HepG2 (cell line): Measurements from ENCODE around the gene TM7SF3. TPM values are rescaled to one million over a fixed set of nuclear protein-coding genes. Genes with fewer than 3 reads are reported as not detected.

Experiments used
- ATAC-seq: fragments of 200-7000 bp; cut with Tn5 transposase; 3 replicates; pipeline ENCODE4 v1.9.1; 2020; ENCODE audit warnings: mild to moderate bottlenecking, moderate library complexity
- BruUV-seq: library from RNA; stranded (reverse); fragments of 400-500 nt; replicated peaks from 2 replicates; lab custom pipeline; 2021; lab: Mats Ljungman, UMichigan
- CTCF ChIA-PET: fragments of 300-600 bp; formaldehyde crosslinking; extraction: SDS; loops from one replicate; lab custom pipeline; 2021; ENCODE audit warnings: low total read pairs, inconsistent platforms, low intra/inter-chr PET ratio; lab: Yijun Ruan, JAX
- POLR2A ChIA-PET: fragments of 350-600 bp; sonication (Branson Sonifier 250); formaldehyde crosslinking; loops from one replicate; lab custom pipeline; 2020; ENCODE audit warnings: antibody characterized with exemption, inconsistent platforms; lab: Yijun Ruan, JAX
- DNase-seq: peaks from one replicate; pipeline ENCODE4 v3.0.0-alpha.2; 2015; ENCODE audit warnings: low spot score
- FAIRE-seq: peaks from 3 replicates; lab custom pipeline; 2011; peaks lifted over from hg19 to GRCh38; lab: Jason Lieb, UNC
- H2AFZ ChIP-seq: one replicate; pipeline ENCODE4 v1.6.1; 2011; ENCODE audit warnings: low read length, inconsistent platforms
- H3K27ac ChIP-seq: fragments of 300-600 bp; 3 replicates; pipeline ENCODE4 v1.8.0; 2011; ENCODE audit warnings: mixed run types, mild to moderate bottlenecking, mixed read lengths, low read length, inconsistent platforms; ENCODE audit not compliant: insufficient read depth; ENCODE audit errors: extremely low read length
- H3K27me3 ChIP-seq, 2 experiments: fragments of 200-600 bp in 1 of 2; 2 replicates in 1 of 2; 3 replicates in 1 of 2; pipeline versions ENCODE4 v1.6.0 to v1.8.0; 2011; ENCODE audit warnings: low read length in 2 of 2, mild to moderate bottlenecking in 2 of 2, moderate library complexity in 2 of 2, inconsistent platforms in 1 of 2; ENCODE audit not compliant: insufficient read depth in 2 of 2, control insufficient read depth in 1 of 2
- H3K36me3 ChIP-seq, 2 experiments: fragments of 200-600 bp in 1 of 2; replicated peaks in 1 of 2; 2 replicates in 1 of 2; 3 replicates in 1 of 2; pipeline versions ENCODE4 v1.5.1 to v1.8.0; 2011; ENCODE audit warnings: low read length in 2 of 2, inconsistent platforms in 1 of 2; ENCODE audit not compliant: insufficient read depth in 2 of 2, control insufficient read depth in 1 of 2
- H3K4me1 ChIP-seq: 2 replicates; pipeline ENCODE4 v1.5.1; 2012; ENCODE audit warnings: low read length, inconsistent platforms; ENCODE audit not compliant: insufficient read depth
- H3K4me2 ChIP-seq: 2 replicates; pipeline ENCODE4 v1.6.0; 2011; ENCODE audit warnings: low read depth, low read length, inconsistent platforms
- H3K4me3 ChIP-seq, 3 experiments: fragments of 200-600 bp in 1 of 3; sonication (generic), shearing (Covaris generic) in 1 of 3; replicated peaks in 1 of 3; 2 replicates each; pipeline ENCODE4 v1.5.1; 2011 to 2016; ENCODE audit warnings: low read length in 3 of 3, inconsistent platforms in 2 of 3, low read depth in 2 of 3, mild to moderate bottlenecking in 2 of 3, control low read depth in 1 of 3, mixed read lengths in 1 of 3; ENCODE audit not compliant: insufficient read depth in 1 of 3
- H3K79me2 ChIP-seq: one replicate; pipeline ENCODE4 v1.6.1; 2011; ENCODE audit warnings: low read length, inconsistent platforms; ENCODE audit not compliant: insufficient read depth
- H3K9ac ChIP-seq: 2 replicates; pipeline ENCODE4 v1.6.0; 2011; ENCODE audit warnings: mild to moderate bottlenecking, low read depth, low read length, inconsistent platforms; ENCODE audit not compliant: insufficient read depth
- H3K9me3 ChIP-seq: 2 replicates; pipeline ENCODE4 v1.5.1; 2012; ENCODE audit warnings: mild to moderate bottlenecking, low read length
- H4K20me1 ChIP-seq: 2 replicates; pipeline ENCODE4 v1.6.0; 2011; ENCODE audit warnings: inconsistent platforms, mild to moderate bottlenecking, low read length, moderate library complexity; ENCODE audit not compliant: insufficient read depth
- CBX1 ChIP-seq: IDR thresholded peaks from one replicate; pipeline ENCODE4 v1.6.1; 2016; ENCODE audit warnings: antibody characterized with exemption, low read depth
- DR1 ChIP-seq: sonication (generic); formaldehyde crosslinking; IDR thresholded peaks from 2 replicates; pipeline ENCODE4 v1.8.0; 2021; ENCODE audit warnings: mild to moderate bottlenecking, missing genetic modification reagents, inconsistent platforms
- HNRNPL ChIP-seq: fragments of 200-400 bp; formaldehyde crosslinking; IDR thresholded peaks from 2 replicates; pipeline ENCODE4 v1.6.1; 2017; ENCODE audit warnings: mild to moderate bottlenecking, low read depth, low read length
- HOXA9 ChIP-seq: sonication (generic); formaldehyde crosslinking; IDR thresholded peaks from 2 replicates; pipeline ENCODE4 v1.8.1; 2022; ENCODE audit warnings: missing genetic modification reagents, mild to moderate bottlenecking, moderate library complexity, borderline replicate concordance
- JDP2 ChIP-seq: sonication (generic); formaldehyde crosslinking; IDR thresholded peaks from 2 replicates; pipeline ENCODE4 v1.8.1; 2022; ENCODE audit warnings: missing genetic modification reagents, borderline replicate concordance
- PHB2 ChIP-seq: fragments of 450-650 bp; IDR thresholded peaks from 2 replicates; pipeline ENCODE4 v1.6.1; 2018; ENCODE audit not compliant: partially characterized antibody
- PTBP1 ChIP-seq: fragments of 200-400 bp; formaldehyde crosslinking; IDR thresholded peaks from 2 replicates; pipeline ENCODE4 v1.6.1; 2018; ENCODE audit warnings: low read length, low read depth; ENCODE audit not compliant: poor library complexity, severe bottlenecking
- SAP130 ChIP-seq: IDR thresholded peaks from 2 replicates; pipeline ENCODE4 v1.6.1; 2016; ENCODE audit warnings: low read depth
- SATB2 ChIP-seq: sonication (generic); formaldehyde crosslinking; IDR thresholded peaks from 2 replicates; pipeline ENCODE4 v1.5.0; 2020; ENCODE audit warnings: missing genetic modification reagents
- YY1 ChIP-seq: IDR thresholded peaks from 2 replicates; pipeline ENCODE4 v1.6.1; 2011; ENCODE audit warnings: low read length, low read depth, moderate library complexity, mild to moderate bottlenecking; ENCODE audit not compliant: insufficient read depth, insufficient replicate concordance
- ZBTB20 ChIP-seq: sonication (generic); formaldehyde crosslinking; IDR thresholded peaks from 2 replicates; pipeline ENCODE4 v1.8.1; 2023; ENCODE audit warnings: missing genetic modification reagents, low read depth, mild to moderate bottlenecking, borderline replicate concordance
- ZNF563 ChIP-seq: sonication (generic); formaldehyde crosslinking; IDR thresholded peaks from 2 replicates; pipeline ENCODE4 v1.8.0; 2022; ENCODE audit warnings: mild to moderate bottlenecking, moderate library complexity, missing genetic modification reagents
- ZNF564 ChIP-seq: sonication (generic); formaldehyde crosslinking; IDR thresholded peaks from 2 replicates; pipeline ENCODE4 v1.8.1; 2023; ENCODE audit warnings: mild to moderate bottlenecking, missing genetic modification reagents
- ZNF83 ChIP-seq: sonication (generic); formaldehyde crosslinking; IDR thresholded peaks from 2 replicates; pipeline ENCODE4 v1.4.0; 2020; ENCODE audit warnings: missing genetic modification reagents, mild to moderate bottlenecking, borderline replicate concordance
- ZNF883 ChIP-seq: sonication (generic); formaldehyde crosslinking; IDR thresholded peaks from 2 replicates; pipeline ENCODE4 v1.5.1; 2020; ENCODE audit warnings: mild to moderate bottlenecking, missing genetic modification reagents; ENCODE audit errors: not compliant biosample characterization
- WGBS: methylation state at CpG from one replicate; pipeline ENCODE4 v1.1.6; 2017; ENCODE audit warnings: low lambda C conversion rate; 5-methylcytosine and 5-hydroxymethylcytosine counted together
- in situ Hi-C: cut with HindIII; loops from 2 replicates; pipeline ENCODE4 v1.10.0; 2017; ENCODE audit warnings: low pct_unique_long_range_greater_than_20kb; ENCODE audit not compliant: extremely low pct_ligation_motif_present
- intact Hi-C: fragments of 100-400 bp; cut with micrococcal nuclease; formaldehyde crosslinking; loops from one replicate; pipeline ENCODE4 v1.10.0; 2022; ENCODE audit not compliant: unreplicated experiment
- polyA plus RNA-seq, 8 experiments: library from polyadenylated mRNA; depleted of rRNA in 3 of 8; stranded (reverse) in 7 of 8; unstranded in 1 of 8; fragments of >200 nt; fragmentation: Illumina TruSeq in 4 of 8; extraction: Trizol in 4 of 8; gene quantifications; 2 replicates each; pipeline versions ENCODE4 v1.2.1 to v1.2.3, GENCODE V29; 2011 to 2016; ENCODE audit warnings: low read depth in 4 of 8, missing spikeins in 1 of 8, mixed read lengths in 1 of 8; ENCODE audit not compliant: insufficient read depth in 1 of 8
- total RNA-seq, 5 experiments: library from RNA; depleted of rRNA; stranded (reverse); fragments of >200 nt; fragmentation: Illumina TruSeq; extraction: Trizol; gene quantifications; 2 replicates each; pipeline ENCODE4 v1.2.3, GENCODE V29; 2016; ENCODE audit warnings: low read depth in 1 of 5
- TF ChIP-seq, protein P1 (sequence below): sonication (generic); formaldehyde crosslinking; IDR thresholded peaks from 2 replicates; pipeline ENCODE4 v1.9.0; 2021; ENCODE audit warnings: mild to moderate bottlenecking, missing genetic modification reagents
- TF ChIP-seq, protein P2 (sequence below): sonication (generic); formaldehyde crosslinking; IDR thresholded peaks from 2 replicates; pipeline ENCODE4 v1.8.0; 2022; ENCODE audit warnings: missing genetic modification reagents, low read depth, mild to moderate bottlenecking, borderline replicate concordance
- TF ChIP-seq, protein P3 (sequence below): sonication (generic); formaldehyde crosslinking; IDR thresholded peaks from 2 replicates; pipeline ENCODE4 v1.9.0; 2022; ENCODE audit warnings: missing genetic modification reagents, mild to moderate bottlenecking, borderline replicate concordance

Gene TM7SF3
- total and polyA plus RNA-seq, 2 of the 13 experiments (the other 11 are each of a cell fraction or from before 2014, with no cell fraction given): 116 to 142 TPM

DNA sequence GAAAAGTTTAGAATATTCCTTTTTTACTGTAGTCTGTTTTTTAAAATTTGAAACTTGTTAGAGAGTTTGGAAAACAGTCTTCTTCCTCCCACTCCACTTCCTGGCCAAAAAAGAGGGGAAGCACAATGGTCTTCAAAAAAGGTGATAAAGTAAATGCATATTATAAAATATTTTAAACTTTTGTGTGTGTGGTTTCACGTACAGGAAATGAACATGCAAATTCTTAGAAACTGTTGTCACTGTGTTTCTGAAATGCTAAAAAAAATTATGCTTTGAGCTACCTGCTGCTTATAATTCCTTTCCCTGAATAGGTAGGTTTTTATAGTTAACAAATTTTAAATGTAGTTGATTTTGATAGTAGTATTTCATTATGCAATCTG, 73.0 kb downstream of the TM7SF3 start:
- DNase-seq (no peak), FAIRE-seq (no peak), ATAC-seq (no peak)
- no peak for TF ChIP-seq ZNF564 (CRISPR knock-in tag)
- TF ChIP-seq, protein P1, sequence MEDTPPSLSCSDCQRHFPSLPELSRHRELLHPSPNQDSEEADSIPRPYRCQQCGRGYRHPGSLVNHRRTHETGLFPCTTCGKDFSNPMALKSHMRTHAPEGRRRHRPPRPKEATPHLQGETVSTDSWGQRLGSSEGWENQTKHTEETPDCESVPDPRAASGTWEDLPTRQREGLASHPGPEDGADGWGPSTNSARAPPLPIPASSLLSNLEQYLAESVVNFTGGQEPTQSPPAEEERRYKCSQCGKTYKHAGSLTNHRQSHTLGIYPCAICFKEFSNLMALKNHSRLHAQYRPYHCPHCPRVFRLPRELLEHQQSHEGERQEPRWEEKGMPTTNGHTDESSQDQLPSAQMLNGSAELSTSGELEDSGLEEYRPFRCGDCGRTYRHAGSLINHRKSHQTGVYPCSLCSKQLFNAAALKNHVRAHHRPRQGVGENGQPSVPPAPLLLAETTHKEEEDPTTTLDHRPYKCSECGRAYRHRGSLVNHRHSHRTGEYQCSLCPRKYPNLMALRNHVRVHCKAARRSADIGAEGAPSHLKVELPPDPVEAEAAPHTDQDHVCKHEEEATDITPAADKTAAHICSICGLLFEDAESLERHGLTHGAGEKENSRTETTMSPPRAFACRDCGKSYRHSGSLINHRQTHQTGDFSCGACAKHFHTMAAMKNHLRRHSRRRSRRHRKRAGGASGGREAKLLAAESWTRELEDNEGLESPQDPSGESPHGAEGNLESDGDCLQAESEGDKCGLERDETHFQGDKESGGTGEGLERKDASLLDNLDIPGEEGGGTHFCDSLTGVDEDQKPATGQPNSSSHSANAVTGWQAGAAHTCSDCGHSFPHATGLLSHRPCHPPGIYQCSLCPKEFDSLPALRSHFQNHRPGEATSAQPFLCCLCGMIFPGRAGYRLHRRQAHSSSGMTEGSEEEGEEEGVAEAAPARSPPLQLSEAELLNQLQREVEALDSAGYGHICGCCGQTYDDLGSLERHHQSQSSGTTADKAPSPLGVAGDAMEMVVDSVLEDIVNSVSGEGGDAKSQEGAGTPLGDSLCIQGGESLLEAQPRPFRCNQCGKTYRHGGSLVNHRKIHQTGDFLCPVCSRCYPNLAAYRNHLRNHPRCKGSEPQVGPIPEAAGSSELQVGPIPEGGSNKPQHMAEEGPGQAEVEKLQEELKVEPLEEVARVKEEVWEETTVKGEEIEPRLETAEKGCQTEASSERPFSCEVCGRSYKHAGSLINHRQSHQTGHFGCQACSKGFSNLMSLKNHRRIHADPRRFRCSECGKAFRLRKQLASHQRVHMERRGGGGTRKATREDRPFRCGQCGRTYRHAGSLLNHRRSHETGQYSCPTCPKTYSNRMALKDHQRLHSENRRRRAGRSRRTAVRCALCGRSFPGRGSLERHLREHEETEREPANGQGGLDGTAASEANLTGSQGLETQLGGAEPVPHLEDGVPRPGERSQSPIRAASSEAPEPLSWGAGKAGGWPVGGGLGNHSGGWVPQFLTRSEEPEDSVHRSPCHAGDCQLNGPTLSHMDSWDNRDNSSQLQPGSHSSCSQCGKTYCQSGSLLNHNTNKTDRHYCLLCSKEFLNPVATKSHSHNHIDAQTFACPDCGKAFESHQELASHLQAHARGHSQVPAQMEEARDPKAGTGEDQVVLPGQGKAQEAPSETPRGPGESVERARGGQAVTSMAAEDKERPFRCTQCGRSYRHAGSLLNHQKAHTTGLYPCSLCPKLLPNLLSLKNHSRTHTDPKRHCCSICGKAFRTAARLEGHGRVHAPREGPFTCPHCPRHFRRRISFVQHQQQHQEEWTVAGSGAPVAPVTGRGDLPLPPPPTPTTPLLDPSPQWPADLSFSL (CRISPR knock-in tag): no peak
- TF ChIP-seq HNRNPL: no peak
- TF ChIP-seq PHB2: no peak
- no peak for TF ChIP-seq DR1 (CRISPR knock-in tag)
- no peak for TF ChIP-seq SAP130 (CRISPR knock-in tag)
- no peak for TF ChIP-seq ZNF563 (CRISPR knock-in tag)
- TF ChIP-seq YY1: no peak
- TF ChIP-seq PTBP1: no peak
- no peak for TF ChIP-seq HOXA9 (CRISPR knock-in tag)
- no peak for TF ChIP-seq ZNF883 (CRISPR knock-in tag)
- TF ChIP-seq, protein P2, sequence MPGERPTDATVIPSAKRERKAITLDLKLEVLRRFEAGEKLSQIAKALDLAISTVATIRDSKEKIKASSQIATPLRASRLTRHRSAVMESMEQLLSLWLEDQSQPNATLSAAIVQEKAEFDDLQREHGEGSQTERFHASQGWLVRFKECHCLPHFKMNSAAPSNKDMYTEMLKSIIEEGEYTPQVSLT (CRISPR knock-in tag): no peak
- no peak for TF ChIP-seq JDP2
- no peak for TF ChIP-seq SATB2
- TF ChIP-seq ZNF83 (CRISPR knock-in tag): no peak
- TF ChIP-seq, protein P3, sequence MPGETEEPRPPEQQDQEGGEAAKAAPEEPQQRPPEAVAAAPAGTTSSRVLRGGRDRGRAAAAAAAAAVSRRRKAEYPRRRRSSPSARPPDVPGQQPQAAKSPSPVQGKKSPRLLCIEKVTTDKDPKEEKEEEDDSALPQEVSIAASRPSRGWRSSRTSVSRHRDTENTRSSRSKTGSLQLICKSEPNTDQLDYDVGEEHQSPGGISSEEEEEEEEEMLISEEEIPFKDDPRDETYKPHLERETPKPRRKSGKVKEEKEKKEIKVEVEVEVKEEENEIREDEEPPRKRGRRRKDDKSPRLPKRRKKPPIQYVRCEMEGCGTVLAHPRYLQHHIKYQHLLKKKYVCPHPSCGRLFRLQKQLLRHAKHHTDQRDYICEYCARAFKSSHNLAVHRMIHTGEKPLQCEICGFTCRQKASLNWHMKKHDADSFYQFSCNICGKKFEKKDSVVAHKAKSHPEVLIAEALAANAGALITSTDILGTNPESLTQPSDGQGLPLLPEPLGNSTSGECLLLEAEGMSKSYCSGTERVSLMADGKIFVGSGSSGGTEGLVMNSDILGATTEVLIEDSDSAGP (CRISPR knock-in tag): no peak
- no peak for TF ChIP-seq ZBTB20 (CRISPR knock-in tag)
- TF ChIP-seq CBX1: no peak
- H3K79me2 ChIP-seq: peaks cover 87% of the 10 kb centered on the region
- no TSS peak for BruUV-seq
- no peak overlapping the region for H3K27ac ChIP-seq
- POLR2A ChIA-PET: no interaction called here
- CTCF ChIA-PET: no interaction called here
- in situ Hi-C loops: no loop called here
- intact Hi-C loops: no loop called here
- no peaks in the 10 kb centered on the region for H3K36me3 ChIP-seq
- H3K9ac ChIP-seq: peak overlapping the region; percentile 13; the same call in 1 of the 2 replicates
- no peaks in the 10 kb centered on the region for H3K9me3 ChIP-seq
- H3K4me3 ChIP-seq: peak overlapping the region in 1 of 3 experiments; percentile 13; a peak in 1 of 6 replicates
- no peaks in the 10 kb centered on the region; a peak in 1 of 5 replicates for H3K27me3 ChIP-seq
- peaks cover 25% of the 10 kb centered on the region for H3K4me1 ChIP-seq
- H3K4me2 ChIP-seq: no peak overlapping the region; the same call in 1 of the 2 replicates
- 93% methylated on average over 1 of the region's 1 CpG for WGBS
- H2AFZ ChIP-seq: no peak overlapping the region
- peaks cover 10% of the 10 kb centered on the region for H4K20me1 ChIP-seq
